Psoas muscle (tissue), 8 donors: ENCODE data around the gene ISY1. TPM values are rescaled to one million over a fixed set of nuclear protein-coding genes. Genes with fewer than 3 reads are reported as not detected.

ENCODE experiments used
- ATAC-seq, 4 donors: fragments of 200-7000 bp; cut with Tn5 transposase; one replicate each; pipeline ENCODE4 v1.9.1; 2020; ENCODE audit warnings: moderate library complexity in 3 of 4, mild to moderate bottlenecking in 2 of 4
- DNase-seq, 2 donors: peaks; one replicate each; pipeline ENCODE4 v3.0.0-alpha.2; 2020
- H3K27ac ChIP-seq: fragments of 200-600 bp; one replicate; pipeline ENCODE4 v1.8.0; 2022
- H3K27me3 ChIP-seq, 3 donors: fragments of 200-600 bp in 1 of 3; one replicate each; pipeline versions ENCODE4 v1.6.1 to v1.8.0; 2013 to 2022; ENCODE audit warnings: low read length in 2 of 3, mild to moderate bottlenecking in 2 of 3, moderate library complexity in 1 of 3; ENCODE audit not compliant: insufficient read depth in 3 of 3
- H3K36me3 ChIP-seq, 2 donors: fragments of 200-600 bp in 1 of 2; one replicate each; pipeline versions ENCODE4 v1.6.1 to v1.8.0; 2013 to 2022; ENCODE audit warnings: low read depth in 1 of 2, mild to moderate bottlenecking in 1 of 2, moderate library complexity in 1 of 2; ENCODE audit not compliant: insufficient read depth in 1 of 2
- H3K4me1 ChIP-seq: fragments of 200-600 bp; one replicate; pipeline ENCODE4 v1.8.0; 2022
- H3K4me3 ChIP-seq: fragments of 200-600 bp; one replicate; pipeline ENCODE4 v1.8.0; 2022; ENCODE audit warnings: mild to moderate bottlenecking
- H3K9me3 ChIP-seq: fragments of 200-600 bp; one replicate; pipeline ENCODE4 v1.8.0; 2022
- CTCF ChIP-seq: fragments of 200-600 bp; IDR thresholded peaks from one replicate; pipeline ENCODE4 v1.8.0; 2022; ENCODE audit warnings: antibody characterized with exemption
- WGBS, 3 donors: extraction: QIAGEN DNeasy Blood & Tissue Kit; methylation state at CpG; one replicate each; pipeline versions ENCODE4 v1.1.6 to v1.1.7; 2013; 5-methylcytosine and 5-hydroxymethylcytosine counted together
- intact Hi-C, 2 donors: fragments of 100-400 bp; cut with DNase I; formaldehyde crosslinking; loops; one replicate each; pipeline versions ENCODE4 v1.11.0 to v1.14.2; 2022
- polyA plus RNA-seq, 3 donors: library from polyadenylated mRNA; stranded (reverse); fragments of 200-250 nt; gene quantifications; one replicate each; pipeline ENCODE4 v1.2.3, GENCODE V29; 2013
- total RNA-seq, 4 donors: library from RNA; stranded (reverse); fragmentation: NEBNext Ultra II Directional in 2 of 4; extraction: Animal tissue kit (Norgen Biotek cat#: 25700) in 2 of 4; gene quantifications; one replicate each; pipeline versions ENCODE4 v1.2.1 to v1.2.4, GENCODE V29; 2021 to 2023
- donor health status: healthy with polysubstance abuse.
- donor health status: DM: no; HTN: no; CAD: no; lungs with moderate emphysema.
- donor health status: Bipolar disorder and iron deficiency.
- donor health status: healthy.
- donor health status: DM: yes; HTN: yes; CAD: no.
- donor health status: DM: no; HTN: no; CAD: no.
- donor health status: DM: no; HTN: no; CAD: no.
- donor health status: DM: yes; HTN: yes; CAD: no.

ISY1 gene
- total and polyA plus RNA-seq, 7 donors = 25.9 to 56.0 (median 33.2) TPM

- peak; percentile 1 to 75 (median 32) for ATAC-seq
- no peaks in the 10 kb centered on the region for H3K27me3 ChIP-seq
- intact Hi-C loops = loop anchor here in 1 of 2 donors (10.0 kb wide), 1 partner anchor 146 kb away; no protein-coding TSS in a partner anchor
- peak in 1 of 2 donors; percentile 28 for DNase-seq
- peak overlapping the region; percentile 90 for H3K4me3 ChIP-seq
- H3K27ac ChIP-seq = peak overlapping the region; percentile 84
- no peak for TF ChIP-seq CTCF
- H3K36me3 ChIP-seq = peaks cover 0 to 10% of the 10 kb centered on the region in 2 donors
- WGBS, 3 donors = 0 to 1% (median 0%) methylated on average over 42 to 80 of the region's 80 CpGs
- H3K9me3 ChIP-seq = no peaks in the 10 kb centered on the region
- H3K4me1 ChIP-seq = peaks cover 10% of the 10 kb centered on the region
Observed at GRCh38 chr3:129121016-129121791, 39.7 kb downstream of the ISY1 start.

GRCh38 chr3:129120254-129121004, 40.4 kb downstream of the ISY1 start:
- H3K4me3 ChIP-seq = peak overlapping the region; percentile 90
- no peaks in the 10 kb centered on the region for H3K27me3 ChIP-seq
- peak; percentile 37 to 59 (median 50) for ATAC-seq
- WGBS, 3 donors = 4 to 6% (median 4%) methylated on average over 18 of the region's 18 CpGs
- no peaks in the 10 kb centered on the region for H3K9me3 ChIP-seq
- H3K27ac ChIP-seq = peak overlapping the region; percentile 84
- peaks cover 10% of the 10 kb centered on the region for H3K4me1 ChIP-seq
- intact Hi-C loops = loop anchor here in 1 of 2 donors (10.0 kb wide), 1 partner anchor 146 kb away; no protein-coding TSS in a partner anchor
- peaks cover 0 to 5% of the 10 kb centered on the region in 2 donors for H3K36me3 ChIP-seq
- peak; percentile 35 for TF ChIP-seq CTCF
- DNase-seq = peak; percentile 86 to 89

GRCh38 chr3:129119365-129120100, 41.3 kb downstream of the ISY1 start:
- WGBS, 3 donors = 62 to 68% (median 66%) methylated on average over 13 of the region's 13 CpGs
- Histone ChIP-seq H3K27ac (no peak overlapping the region), H3K4me3 (peak overlapping the region; percentile 90), H3K9me3 (no peaks in the 10 kb centered on the region), H3K4me1 (peaks cover 10% of the 10 kb centered on the region), H3K36me3 (peaks cover 0 to 9% of the 10 kb centered on the region in 2 donors), H3K27me3 (no peaks in the 10 kb centered on the region)
- no peak for TF ChIP-seq CTCF
- intact Hi-C loops = loop anchor here in 1 of 2 donors (10.0 kb wide), 1 partner anchor 145 kb away; no protein-coding TSS in a partner anchor
- ATAC-seq (no peak), DNase-seq (no peak)

GRCh38 chr3:129118745-129119144, 42.1 kb downstream of the ISY1 start:
- DNase-seq (no peak), ATAC-seq (no peak)
- Histone ChIP-seq H3K4me3 (no peak overlapping the region), H3K4me1 (peaks cover 10% of the 10 kb centered on the region), H3K27ac (no peak overlapping the region), H3K36me3 (peaks cover 0 to 9% of the 10 kb centered on the region in 2 donors), H3K9me3 (no peaks in the 10 kb centered on the region), H3K27me3 (no peaks in the 10 kb centered on the region)
- intact Hi-C loops = no loop called here
- 88 to 90% (median 88%) methylated on average over 5 of the region's 5 CpGs for WGBS, 3 donors
- TF ChIP-seq CTCF = no peak
